Prostate gland (tissue), 2 donors: ENCODE measurements around the gene CORO1C.

Source experiments
- CTCF ChIP-seq, 4 experiments: fragments of 200-600 bp in 2 of 4; fragments of 450-650 bp in 2 of 4; sonication (generic) in 2 of 4; IDR thresholded peaks; 1 replicate in 3 of 4; 2 replicates in 1 of 4; pipeline ENCODE4 v1.5.1; 2016 to 2019; ENCODE audit warnings: antibody characterized with exemption in 4 of 4, mild to moderate bottlenecking in 2 of 4, moderate library complexity in 2 of 4
- POLR2A ChIP-seq: fragments of 450-650 bp; IDR thresholded peaks from one replicate; pipeline ENCODE4 v1.6.1; 2016; ENCODE audit warnings: antibody characterized with exemption, mild to moderate bottlenecking
- POLR2AphosphoS5 ChIP-seq: sonication (generic); formaldehyde crosslinking; IDR thresholded peaks from one replicate; pipeline ENCODE4 v1.6.1; 2017; ENCODE audit warnings: antibody characterized with exemption

DNA sequence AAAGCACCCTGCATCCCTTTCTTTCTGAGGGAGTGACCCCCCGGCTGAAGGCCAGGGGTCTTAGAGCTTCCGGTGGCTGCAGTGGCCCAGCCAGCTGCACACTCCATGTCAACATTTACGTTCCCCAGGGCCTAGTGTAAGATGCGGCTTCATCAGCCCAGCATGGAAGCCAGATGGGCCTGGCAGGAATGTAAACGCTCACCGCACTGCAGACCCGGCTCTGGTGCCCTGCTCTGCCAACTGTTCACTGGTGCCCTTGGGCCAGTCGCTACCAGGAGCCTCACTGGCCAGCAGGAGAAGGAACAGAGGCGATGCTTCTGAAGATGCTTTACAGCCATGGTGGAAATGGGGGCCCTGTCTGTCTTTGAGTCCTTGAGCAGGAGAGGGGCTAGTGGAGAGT lies 124.8 kb downstream of the CORO1C start:
- no peak for TF ChIP-seq POLR2A
- no peak for TF ChIP-seq POLR2AphosphoS5
- TF ChIP-seq CTCF (IDR thresholded peaks at IDR 0.05), result no peak
